Upper lobe of left lung (tissue), 4 donors: ENCODE data around the gene ZNF490.

Experiments
- CTCF ChIP-seq, 6 experiments: fragments of 450-650 bp in 4 of 6; fragments of 200-600 bp in 2 of 6; sonication (generic) in 2 of 6; IDR thresholded peaks; one replicate each; pipeline ENCODE4 v1.5.1; 2016 to 2019; ENCODE audit warnings: antibody characterized with exemption in 6 of 6
- POLR2A ChIP-seq, 4 donors: fragments of 450-650 bp; IDR thresholded peaks; one replicate each; pipeline ENCODE4 v1.5.1; 2016 to 2017; ENCODE audit warnings: antibody characterized with exemption in 4 of 4, mild to moderate bottlenecking in 2 of 4
- POLR2AphosphoS5 ChIP-seq, 2 donors: sonication (generic); formaldehyde crosslinking; IDR thresholded peaks; one replicate each; pipeline ENCODE4 v1.5.1; 2017; ENCODE audit warnings: antibody characterized with exemption in 2 of 2

DNA sequence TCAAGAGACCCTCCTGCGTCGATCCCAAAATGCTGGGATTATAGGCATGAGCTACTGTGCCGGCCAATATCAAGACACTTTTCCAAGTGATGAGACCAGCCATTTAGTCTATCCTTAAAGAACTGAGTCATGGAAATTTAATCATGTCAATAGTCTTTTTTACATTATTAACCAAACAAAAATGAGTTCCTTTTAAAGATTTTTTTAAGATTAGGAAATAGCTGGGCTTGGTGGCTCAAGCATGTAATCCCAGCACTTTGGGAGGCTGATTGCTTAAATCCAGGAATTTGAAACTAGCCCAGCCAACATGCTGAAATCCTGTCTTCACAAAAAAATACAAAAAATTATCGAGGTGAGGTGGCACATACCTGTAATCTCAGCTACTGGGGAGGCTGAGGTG lies 42.7 kb downstream of the ZNF490 start:
- TF ChIP-seq CTCF (IDR thresholded peaks at IDR 0.05) (no peak), POLR2AphosphoS5 (IDR thresholded peaks at IDR 0.05) (no peak), POLR2A (IDR thresholded peaks at IDR 0.05) (no peak)
